ENCODE data around the gene COL12A1. TPM values are rescaled to one million over a fixed set of nuclear protein-coding genes. Genes with fewer than 3 reads are reported as not detected.

The COL12A1 gene
- total and polyA plus RNA-seq, 9 of the 15 experiments (the other 6 are each of a cell fraction or from before 2014, with no cell fraction given) = 0.11 TPM; not detected in 8

DNA sequence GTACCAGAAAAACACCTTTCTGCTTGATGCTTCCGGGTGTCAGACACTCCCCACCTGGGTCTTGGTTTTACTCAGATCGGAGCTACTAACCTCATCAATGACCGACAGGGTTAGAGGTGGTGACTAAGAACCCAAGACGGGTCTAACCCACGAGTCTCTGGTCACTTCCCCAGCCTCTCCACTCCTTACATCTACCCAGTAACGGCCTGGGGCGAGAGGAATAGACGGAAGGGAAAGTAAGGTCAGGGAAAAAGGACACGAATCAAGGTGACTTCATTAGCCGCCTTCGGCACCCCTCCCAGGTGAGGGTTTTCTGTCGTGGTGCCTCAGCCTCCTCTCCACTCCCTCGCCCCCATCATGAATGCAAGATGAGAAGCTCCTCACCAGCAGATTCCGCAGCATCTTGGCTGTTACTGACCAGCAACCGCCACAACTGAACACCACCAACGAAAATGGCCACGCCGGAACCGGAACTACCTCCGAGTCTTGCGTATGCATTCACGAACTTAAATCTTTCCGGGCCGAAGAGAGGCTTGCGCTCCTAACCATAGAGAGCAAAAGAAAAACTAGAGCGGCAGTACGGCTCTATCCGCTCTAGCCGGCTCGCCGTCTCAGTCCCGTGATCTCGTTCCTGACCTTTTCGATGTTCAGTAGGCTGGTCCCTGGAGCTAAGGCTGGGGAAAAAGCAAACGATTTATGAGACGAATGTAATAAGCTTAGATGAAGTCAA is 37.6 kb upstream of the COL12A1 start, which contains the start of gene COX7A2 (continued):
- TF ChIP-seq, protein P1, sequence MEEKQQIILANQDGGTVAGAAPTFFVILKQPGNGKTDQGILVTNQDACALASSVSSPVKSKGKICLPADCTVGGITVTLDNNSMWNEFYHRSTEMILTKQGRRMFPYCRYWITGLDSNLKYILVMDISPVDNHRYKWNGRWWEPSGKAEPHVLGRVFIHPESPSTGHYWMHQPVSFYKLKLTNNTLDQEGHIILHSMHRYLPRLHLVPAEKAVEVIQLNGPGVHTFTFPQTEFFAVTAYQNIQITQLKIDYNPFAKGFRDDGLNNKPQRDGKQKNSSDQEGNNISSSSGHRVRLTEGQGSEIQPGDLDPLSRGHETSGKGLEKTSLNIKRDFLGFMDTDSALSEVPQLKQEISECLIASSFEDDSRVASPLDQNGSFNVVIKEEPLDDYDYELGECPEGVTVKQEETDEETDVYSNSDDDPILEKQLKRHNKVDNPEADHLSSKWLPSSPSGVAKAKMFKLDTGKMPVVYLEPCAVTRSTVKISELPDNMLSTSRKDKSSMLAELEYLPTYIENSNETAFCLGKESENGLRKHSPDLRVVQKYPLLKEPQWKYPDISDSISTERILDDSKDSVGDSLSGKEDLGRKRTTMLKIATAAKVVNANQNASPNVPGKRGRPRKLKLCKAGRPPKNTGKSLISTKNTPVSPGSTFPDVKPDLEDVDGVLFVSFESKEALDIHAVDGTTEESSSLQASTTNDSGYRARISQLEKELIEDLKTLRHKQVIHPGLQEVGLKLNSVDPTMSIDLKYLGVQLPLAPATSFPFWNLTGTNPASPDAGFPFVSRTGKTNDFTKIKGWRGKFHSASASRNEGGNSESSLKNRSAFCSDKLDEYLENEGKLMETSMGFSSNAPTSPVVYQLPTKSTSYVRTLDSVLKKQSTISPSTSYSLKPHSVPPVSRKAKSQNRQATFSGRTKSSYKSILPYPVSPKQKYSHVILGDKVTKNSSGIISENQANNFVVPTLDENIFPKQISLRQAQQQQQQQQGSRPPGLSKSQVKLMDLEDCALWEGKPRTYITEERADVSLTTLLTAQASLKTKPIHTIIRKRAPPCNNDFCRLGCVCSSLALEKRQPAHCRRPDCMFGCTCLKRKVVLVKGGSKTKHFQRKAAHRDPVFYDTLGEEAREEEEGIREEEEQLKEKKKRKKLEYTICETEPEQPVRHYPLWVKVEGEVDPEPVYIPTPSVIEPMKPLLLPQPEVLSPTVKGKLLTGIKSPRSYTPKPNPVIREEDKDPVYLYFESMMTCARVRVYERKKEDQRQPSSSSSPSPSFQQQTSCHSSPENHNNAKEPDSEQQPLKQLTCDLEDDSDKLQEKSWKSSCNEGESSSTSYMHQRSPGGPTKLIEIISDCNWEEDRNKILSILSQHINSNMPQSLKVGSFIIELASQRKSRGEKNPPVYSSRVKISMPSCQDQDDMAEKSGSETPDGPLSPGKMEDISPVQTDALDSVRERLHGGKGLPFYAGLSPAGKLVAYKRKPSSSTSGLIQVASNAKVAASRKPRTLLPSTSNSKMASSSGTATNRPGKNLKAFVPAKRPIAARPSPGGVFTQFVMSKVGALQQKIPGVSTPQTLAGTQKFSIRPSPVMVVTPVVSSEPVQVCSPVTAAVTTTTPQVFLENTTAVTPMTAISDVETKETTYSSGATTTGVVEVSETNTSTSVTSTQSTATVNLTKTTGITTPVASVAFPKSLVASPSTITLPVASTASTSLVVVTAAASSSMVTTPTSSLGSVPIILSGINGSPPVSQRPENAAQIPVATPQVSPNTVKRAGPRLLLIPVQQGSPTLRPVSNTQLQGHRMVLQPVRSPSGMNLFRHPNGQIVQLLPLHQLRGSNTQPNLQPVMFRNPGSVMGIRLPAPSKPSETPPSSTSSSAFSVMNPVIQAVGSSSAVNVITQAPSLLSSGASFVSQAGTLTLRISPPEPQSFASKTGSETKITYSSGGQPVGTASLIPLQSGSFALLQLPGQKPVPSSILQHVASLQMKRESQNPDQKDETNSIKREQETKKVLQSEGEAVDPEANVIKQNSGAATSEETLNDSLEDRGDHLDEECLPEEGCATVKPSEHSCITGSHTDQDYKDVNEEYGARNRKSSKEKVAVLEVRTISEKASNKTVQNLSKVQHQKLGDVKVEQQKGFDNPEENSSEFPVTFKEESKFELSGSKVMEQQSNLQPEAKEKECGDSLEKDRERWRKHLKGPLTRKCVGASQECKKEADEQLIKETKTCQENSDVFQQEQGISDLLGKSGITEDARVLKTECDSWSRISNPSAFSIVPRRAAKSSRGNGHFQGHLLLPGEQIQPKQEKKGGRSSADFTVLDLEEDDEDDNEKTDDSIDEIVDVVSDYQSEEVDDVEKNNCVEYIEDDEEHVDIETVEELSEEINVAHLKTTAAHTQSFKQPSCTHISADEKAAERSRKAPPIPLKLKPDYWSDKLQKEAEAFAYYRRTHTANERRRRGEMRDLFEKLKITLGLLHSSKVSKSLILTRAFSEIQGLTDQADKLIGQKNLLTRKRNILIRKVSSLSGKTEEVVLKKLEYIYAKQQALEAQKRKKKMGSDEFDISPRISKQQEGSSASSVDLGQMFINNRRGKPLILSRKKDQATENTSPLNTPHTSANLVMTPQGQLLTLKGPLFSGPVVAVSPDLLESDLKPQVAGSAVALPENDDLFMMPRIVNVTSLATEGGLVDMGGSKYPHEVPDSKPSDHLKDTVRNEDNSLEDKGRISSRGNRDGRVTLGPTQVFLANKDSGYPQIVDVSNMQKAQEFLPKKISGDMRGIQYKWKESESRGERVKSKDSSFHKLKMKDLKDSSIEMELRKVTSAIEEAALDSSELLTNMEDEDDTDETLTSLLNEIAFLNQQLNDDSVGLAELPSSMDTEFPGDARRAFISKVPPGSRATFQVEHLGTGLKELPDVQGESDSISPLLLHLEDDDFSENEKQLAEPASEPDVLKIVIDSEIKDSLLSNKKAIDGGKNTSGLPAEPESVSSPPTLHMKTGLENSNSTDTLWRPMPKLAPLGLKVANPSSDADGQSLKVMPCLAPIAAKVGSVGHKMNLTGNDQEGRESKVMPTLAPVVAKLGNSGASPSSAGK (IDR thresholded peaks at IDR 0.05) = peak; percentile 64; the same call in 1 of the 2 replicates
- TF ChIP-seq ZBTB17 (CRISPR knock-in tag; IDR thresholded peaks at IDR 0.05) (no peak; the same call in 1 of the 2 replicates), ZNF830 (CRISPR knock-in tag; IDR thresholded peaks at IDR 0.05) (no peak), SUPT5H (IDR thresholded peaks at IDR 0.05) (peak; percentile 98), HNRNPH1 (optimal IDR thresholded peaks at IDR 0.05; ENCODE audit: low read depth, low read length) (no peak), BACH1 (tag; IDR thresholded peaks at IDR 0.05) (no peak), HNRNPL (IDR thresholded peaks at IDR 0.05; ENCODE audit: low read depth, low read length) (no peak), ZNF12 (CRISPR knock-in tag; IDR thresholded peaks at IDR 0.05) (no peak), ZBTB7A (IDR thresholded peaks at IDR 0.05; ENCODE audit: borderline replicate concordance, control insufficient read depth, low read depth, low read length) (no peak), HSF4 (CRISPR knock-in tag; IDR thresholded peaks at IDR 0.05; ENCODE audit: borderline replicate concordance) (no peak), ZNF134 (CRISPR knock-in tag; conservative IDR thresholded peaks at IDR 0.05) (no peak), FOXO4 (CRISPR knock-in tag; IDR thresholded peaks at IDR 0.05) (no peak), ZFP30 (CRISPR knock-in tag; IDR thresholded peaks at IDR 0.05; ENCODE audit: borderline replicate concordance) (no peak), ZNF232 (CRISPR knock-in tag; IDR thresholded peaks at IDR 0.05) (no peak), ZNF431 (CRISPR knock-in tag; IDR thresholded peaks at IDR 0.05) (no peak)

Data from K562 (cell line).